ENCODE measurements around the gene DUS3L.

DUS3L gene

DNA sequence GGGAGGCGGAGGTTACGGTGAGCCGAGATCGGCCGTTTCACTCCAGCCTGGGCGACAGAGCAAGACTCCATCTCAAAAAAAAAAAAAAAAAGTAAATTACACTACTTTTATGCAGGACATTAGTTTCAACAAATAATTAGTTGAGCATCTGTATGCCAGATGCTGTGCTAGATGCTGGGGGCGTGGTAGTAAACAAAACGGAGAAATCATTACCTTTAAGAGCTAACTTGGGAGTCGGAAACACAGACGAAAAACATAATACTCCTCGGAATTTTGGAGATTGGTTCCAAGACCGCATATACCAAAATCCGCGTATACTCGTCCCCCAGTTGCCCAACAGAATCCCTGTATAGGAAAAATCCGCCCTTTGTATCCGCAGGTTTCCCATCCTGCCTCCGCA is 1.3 kb upstream of the DUS3L start:
- TF ChIP-seq BACH2 (CRISPR knock-in tag; IDR thresholded peaks at IDR 0.05; ENCODE audit: borderline replicate concordance) (no peak), TOX (CRISPR knock-in tag; IDR thresholded peaks at IDR 0.05; ENCODE audit: borderline replicate concordance) (no peak), ZNF70 (CRISPR knock-in tag; IDR thresholded peaks at IDR 0.05) (no peak), TSHZ2 (CRISPR knock-in tag; IDR thresholded peaks at IDR 0.05) (no peak)
- ATAC-seq: no peak

DNA sequence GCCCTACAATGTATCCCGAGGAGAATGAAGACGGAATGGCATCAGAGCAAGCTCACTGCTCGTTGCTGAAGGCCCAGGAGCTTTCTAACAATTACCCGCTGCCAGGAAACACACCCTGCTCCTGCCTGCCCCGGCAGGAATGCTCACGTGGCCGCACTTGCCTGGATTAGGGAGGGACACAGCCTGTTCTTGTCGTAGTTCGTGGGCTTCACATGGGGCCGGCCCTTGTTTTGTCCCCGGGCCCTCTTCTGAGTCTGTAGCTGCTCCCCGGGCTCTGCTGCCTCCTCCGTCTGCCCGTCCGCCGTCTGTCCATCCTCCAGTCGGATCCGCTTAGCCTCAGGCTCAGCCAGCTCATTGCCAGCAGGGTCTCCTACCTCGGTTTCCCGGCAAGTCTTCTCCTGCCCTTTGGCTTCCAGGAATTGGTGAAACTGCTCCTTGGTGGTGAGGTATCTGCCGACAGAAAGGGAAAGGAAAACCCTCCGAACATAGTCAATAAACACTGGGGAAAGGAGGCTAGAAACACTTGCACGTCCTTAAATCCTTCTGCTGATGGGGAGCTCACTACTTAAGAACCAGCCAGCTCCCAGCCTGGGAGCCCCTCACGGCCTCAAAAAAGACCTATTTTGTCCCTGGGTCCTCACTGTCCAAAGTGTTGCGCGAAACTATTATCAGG is 941 bp downstream of the DUS3L start:
- no peak for TF ChIP-seq TOX (CRISPR knock-in tag; IDR thresholded peaks at IDR 0.05; ENCODE audit: borderline replicate concordance)
- no peak for ATAC-seq

GRCh38 chr19:5789351-5789761 is 1.6 kb downstream of the DUS3L start:
- ATAC-seq: no peak
- TF ChIP-seq OSR1 (CRISPR knock-in tag; IDR thresholded peaks at IDR 0.05) (no peak), POU6F1 (CRISPR knock-in tag; IDR thresholded peaks at IDR 0.05; ENCODE audit: borderline replicate concordance, low read depth) (no peak), CSRNP3 (CRISPR knock-in tag; IDR thresholded peaks at IDR 0.05) (no peak), TCF4 (CRISPR knock-in tag; IDR thresholded peaks at IDR 0.05; ENCODE audit: borderline replicate concordance) (no peak), ZNF70 (CRISPR knock-in tag; IDR thresholded peaks at IDR 0.05) (no peak), CSDC2 (CRISPR knock-in tag; IDR thresholded peaks at IDR 0.05) (no peak)

DNA sequence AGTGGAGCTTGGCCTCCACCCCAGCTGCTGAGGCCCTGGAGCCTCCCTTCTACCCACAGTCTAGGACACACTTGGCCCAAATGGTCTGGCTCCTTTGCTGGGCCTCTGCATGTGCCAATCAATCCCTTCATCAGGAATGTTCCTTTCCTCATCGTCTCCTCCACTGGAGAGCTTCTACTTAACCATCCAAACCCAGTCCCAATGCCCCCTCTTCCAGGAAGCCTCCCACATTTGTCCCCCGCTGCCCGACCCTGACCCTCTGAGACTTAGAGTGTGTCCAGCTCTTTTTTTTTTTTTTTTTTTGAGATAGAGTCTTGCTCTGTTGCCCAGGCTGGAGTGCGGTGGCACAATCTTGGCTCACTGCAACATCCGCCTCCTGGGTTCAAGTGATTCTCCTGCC is 2.5 kb downstream of the DUS3L start:
- no peak for TF ChIP-seq TCF4 (CRISPR knock-in tag; IDR thresholded peaks at IDR 0.05; ENCODE audit: borderline replicate concordance)
- TF ChIP-seq ZFP3 (CRISPR knock-in tag; IDR thresholded peaks at IDR 0.05): peak; percentile 88
- ATAC-seq: no peak

GRCh38 chr19:5787409-5788182 is 3.4 kb downstream of the DUS3L start:
- no peak for ATAC-seq
- TF ChIP-seq ZNF565 (CRISPR knock-in tag; conservative IDR thresholded peaks at IDR 0.05; ENCODE audit: low read depth) (no peak), CSRNP3 (CRISPR knock-in tag; IDR thresholded peaks at IDR 0.05) (no peak), SNAI2 (CRISPR knock-in tag; IDR thresholded peaks at IDR 0.05) (no peak), CSDC2 (CRISPR knock-in tag; IDR thresholded peaks at IDR 0.05) (no peak), TCF4 (CRISPR knock-in tag; IDR thresholded peaks at IDR 0.05; ENCODE audit: borderline replicate concordance) (no peak), PPARA (CRISPR knock-in tag; IDR thresholded peaks at IDR 0.05; ENCODE audit: borderline replicate concordance) (no peak), ARNTL (CRISPR knock-in tag; IDR thresholded peaks at IDR 0.05; ENCODE audit: borderline replicate concordance, low read depth) (no peak), ZFP30 (CRISPR knock-in tag; IDR thresholded peaks at IDR 0.05) (no peak), ZFP3 (CRISPR knock-in tag; IDR thresholded peaks at IDR 0.05) (no peak), TOX (CRISPR knock-in tag; IDR thresholded peaks at IDR 0.05; ENCODE audit: borderline replicate concordance) (no peak), GLIS3 (CRISPR knock-in tag; IDR thresholded peaks at IDR 0.05) (no peak), TSHZ2 (CRISPR knock-in tag; IDR thresholded peaks at IDR 0.05) (no peak), ZNF8 (CRISPR knock-in tag; IDR thresholded peaks at IDR 0.05) (no peak), ZNF70 (CRISPR knock-in tag; IDR thresholded peaks at IDR 0.05) (no peak), OSR1 (CRISPR knock-in tag; IDR thresholded peaks at IDR 0.05) (no peak), ZC3H10 (CRISPR knock-in tag; IDR thresholded peaks at IDR 0.05) (no peak)
- TF ChIP-seq, protein P1, sequence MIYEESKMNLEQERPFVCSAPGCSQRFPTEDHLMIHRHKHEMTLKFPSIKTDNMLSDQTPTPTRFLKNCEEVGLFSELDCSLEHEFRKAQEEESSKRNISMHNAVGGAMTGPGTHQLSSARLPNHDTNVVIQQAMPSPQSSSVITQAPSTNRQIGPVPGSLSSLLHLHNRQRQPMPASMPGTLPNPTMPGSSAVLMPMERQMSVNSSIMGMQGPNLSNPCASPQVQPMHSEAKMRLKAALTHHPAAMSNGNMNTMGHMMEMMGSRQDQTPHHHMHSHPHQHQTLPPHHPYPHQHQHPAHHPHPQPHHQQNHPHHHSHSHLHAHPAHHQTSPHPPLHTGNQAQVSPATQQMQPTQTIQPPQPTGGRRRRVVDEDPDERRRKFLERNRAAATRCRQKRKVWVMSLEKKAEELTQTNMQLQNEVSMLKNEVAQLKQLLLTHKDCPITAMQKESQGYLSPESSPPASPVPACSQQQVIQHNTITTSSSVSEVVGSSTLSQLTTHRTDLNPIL (CRISPR knock-in tag; IDR thresholded peaks at IDR 0.05; ENCODE audit: low read depth): no peak
